Measurements from ENCODE around the gene AGBL3. TPM values are rescaled to one million over a fixed set of nuclear protein-coding genes. Genes with fewer than 3 reads are reported as not detected.
A peak's percentile ranks its signal among the peaks of the same experiment; 100 is the strongest.

Gene AGBL3
- total and polyA plus RNA-seq, 9 of the 15 experiments (the other 6 are each of a cell fraction or from before 2014, with no cell fraction given): 0.54 to 2.9 (median 1.7) TPM

- TF ChIP-seq HINFP (tag; conservative IDR thresholded peaks at IDR 0.05; ENCODE audit: low read depth) (no peak; the same call in 1 of the 2 replicates), GTF3C2 (IDR thresholded peaks at IDR 0.05; ENCODE audit: borderline replicate concordance, extremely low read depth, insufficient read length) (no peak), MEF2A (IDR thresholded peaks at IDR 0.05; ENCODE audit: control insufficient read depth, low read depth, low read length) (peak; percentile 91), TOE1 (IDR thresholded peaks at IDR 0.05; ENCODE audit: borderline replicate concordance) (0 out of 2 replicates have a peak, but pooled peaks have one; percentile 17), TOE1 (CRISPR knock-in tag; IDR thresholded peaks at IDR 0.05; ENCODE audit: borderline replicate concordance, low read depth) (no peak), ELF4 (CRISPR knock-in tag; IDR thresholded peaks at IDR 0.05) (peak; percentile 80; the same call in 1 of the 2 replicates), ZBTB8A (IDR thresholded peaks at IDR 0.05; ENCODE audit: partially characterized antibody) (no peak), NBN (IDR thresholded peaks at IDR 0.05; ENCODE audit: low read depth) (peak; percentile 65; the same call in 1 of the 2 replicates), ZNF780A (CRISPR knock-in tag; IDR thresholded peaks at IDR 0.05) (no peak), ZNF3 (CRISPR knock-in tag; IDR thresholded peaks at IDR 0.05) (0 out of 2 replicates have a peak, but pooled peaks have one; percentile 48), ZBED1 (IDR thresholded peaks at IDR 0.05) (no peak), RBM17 (IDR thresholded peaks at IDR 0.05; ENCODE audit: borderline replicate concordance, low read depth, low read length) (no peak), DEAF1 (CRISPR knock-in tag; IDR thresholded peaks at IDR 0.05) (no peak), HOXB6 (CRISPR knock-in tag; IDR thresholded peaks at IDR 0.05; ENCODE audit: borderline replicate concordance) (no peak)
- TF ChIP-seq, protein P1, sequence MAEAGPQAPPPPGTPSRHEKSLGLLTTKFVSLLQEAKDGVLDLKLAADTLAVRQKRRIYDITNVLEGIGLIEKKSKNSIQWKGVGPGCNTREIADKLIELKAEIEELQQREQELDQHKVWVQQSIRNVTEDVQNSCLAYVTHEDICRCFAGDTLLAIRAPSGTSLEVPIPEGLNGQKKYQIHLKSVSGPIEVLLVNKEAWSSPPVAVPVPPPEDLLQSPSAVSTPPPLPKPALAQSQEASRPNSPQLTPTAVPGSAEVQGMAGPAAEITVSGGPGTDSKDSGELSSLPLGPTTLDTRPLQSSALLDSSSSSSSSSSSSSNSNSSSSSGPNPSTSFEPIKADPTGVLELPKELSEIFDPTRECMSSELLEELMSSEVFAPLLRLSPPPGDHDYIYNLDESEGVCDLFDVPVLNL (CRISPR knock-in tag; IDR thresholded peaks at IDR 0.05; ENCODE audit: low read depth): no peak
- TF ChIP-seq, protein P2, sequence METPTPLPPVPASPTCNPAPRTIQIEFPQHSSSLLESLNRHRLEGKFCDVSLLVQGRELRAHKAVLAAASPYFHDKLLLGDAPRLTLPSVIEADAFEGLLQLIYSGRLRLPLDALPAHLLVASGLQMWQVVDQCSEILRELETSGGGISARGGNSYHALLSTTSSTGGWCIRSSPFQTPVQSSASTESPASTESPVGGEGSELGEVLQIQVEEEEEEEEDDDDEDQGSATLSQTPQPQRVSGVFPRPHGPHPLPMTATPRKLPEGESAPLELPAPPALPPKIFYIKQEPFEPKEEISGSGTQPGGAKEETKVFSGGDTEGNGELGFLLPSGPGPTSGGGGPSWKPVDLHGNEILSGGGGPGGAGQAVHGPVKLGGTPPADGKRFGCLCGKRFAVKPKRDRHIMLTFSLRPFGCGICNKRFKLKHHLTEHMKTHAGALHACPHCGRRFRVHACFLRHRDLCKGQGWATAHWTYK (CRISPR knock-in tag; IDR thresholded peaks at IDR 0.05): peak; percentile 77; the same call in 1 of the 2 replicates
Measured at GRCh38 chr7:135160098-135160857, 174.0 kb downstream of the AGBL3 start (continued).
